ENCODE measurements around the gene PYCARD.

Gene PYCARD

DNA sequence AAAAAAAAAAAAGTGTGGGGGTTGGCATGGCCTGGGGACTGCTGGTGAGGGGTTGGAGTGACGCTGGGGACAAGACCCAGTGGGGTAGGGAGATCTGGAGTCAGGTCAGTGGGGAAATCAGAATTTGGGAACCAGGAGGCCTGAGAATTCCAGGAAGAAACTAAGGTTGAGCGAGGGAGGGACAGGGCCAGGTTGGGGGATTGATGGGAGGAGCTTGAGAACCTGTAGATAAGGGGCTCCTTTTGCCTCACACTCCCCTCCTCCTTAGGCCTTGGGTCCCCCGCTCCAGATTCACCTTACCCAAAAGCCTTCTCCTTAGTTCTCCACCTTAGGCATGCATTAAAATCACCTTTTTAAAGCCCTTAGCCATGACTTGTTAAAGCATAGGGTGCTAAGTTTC, 22.6 kb upstream of the PYCARD start:
- no peak for ATAC-seq

DNA sequence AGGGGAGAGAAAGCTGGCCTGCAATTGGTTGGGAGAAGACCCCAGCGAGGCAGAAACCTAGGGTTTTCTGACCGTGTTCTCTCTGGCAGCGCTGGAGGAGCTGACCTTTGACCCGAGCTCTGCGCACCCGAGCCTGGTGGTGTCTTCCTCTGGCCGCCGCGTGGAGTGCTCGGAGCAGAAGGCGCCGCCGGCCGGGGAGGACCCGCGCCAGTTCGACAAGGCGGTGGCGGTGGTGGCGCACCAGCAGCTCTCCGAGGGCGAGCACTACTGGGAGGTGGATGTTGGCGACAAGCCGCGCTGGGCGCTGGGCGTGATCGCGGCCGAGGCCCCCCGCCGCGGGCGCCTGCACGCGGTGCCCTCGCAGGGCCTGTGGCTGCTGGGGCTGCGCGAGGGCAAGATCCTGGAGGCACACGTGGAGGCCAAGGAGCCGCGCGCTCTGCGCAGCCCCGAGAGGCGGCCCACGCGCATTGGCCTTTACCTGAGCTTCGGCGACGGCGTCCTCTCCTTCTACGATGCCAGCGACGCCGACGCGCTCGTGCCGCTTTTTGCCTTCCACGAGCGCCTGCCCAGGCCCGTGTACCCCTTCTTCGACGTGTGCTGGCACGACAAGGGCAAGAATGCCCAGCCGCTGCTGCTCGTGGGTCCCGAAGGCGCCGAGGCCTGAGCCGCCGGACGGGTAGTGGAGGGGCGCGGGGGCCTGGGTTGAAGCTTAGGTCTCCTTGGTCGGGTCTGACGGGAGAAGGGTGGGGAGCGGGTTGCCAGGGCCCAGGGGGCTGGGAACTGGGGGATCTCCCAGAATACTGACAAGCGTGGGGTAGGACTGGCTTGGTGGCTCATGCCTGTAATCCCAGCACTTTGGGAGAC, 21.8 kb upstream of the PYCARD start:
- no peak for TF ChIP-seq TCF4 (CRISPR knock-in tag; IDR thresholded peaks at IDR 0.05; ENCODE audit: borderline replicate concordance)
- TF ChIP-seq SNAI2 (CRISPR knock-in tag; IDR thresholded peaks at IDR 0.05): no peak
- no peak for TF ChIP-seq ESRRG (CRISPR knock-in tag; IDR thresholded peaks at IDR 0.05)
- no peak for TF ChIP-seq TOX (CRISPR knock-in tag; IDR thresholded peaks at IDR 0.05; ENCODE audit: borderline replicate concordance)
- ATAC-seq: no peak

More for the DNA sequence above, 22.6 kb upstream of the PYCARD start:
- no peak for TF ChIP-seq BACH2 (CRISPR knock-in tag; IDR thresholded peaks at IDR 0.05; ENCODE audit: borderline replicate concordance)
- TF ChIP-seq ZNF565 (CRISPR knock-in tag; conservative IDR thresholded peaks at IDR 0.05; ENCODE audit: low read depth): no peak
- TF ChIP-seq, protein P1, sequence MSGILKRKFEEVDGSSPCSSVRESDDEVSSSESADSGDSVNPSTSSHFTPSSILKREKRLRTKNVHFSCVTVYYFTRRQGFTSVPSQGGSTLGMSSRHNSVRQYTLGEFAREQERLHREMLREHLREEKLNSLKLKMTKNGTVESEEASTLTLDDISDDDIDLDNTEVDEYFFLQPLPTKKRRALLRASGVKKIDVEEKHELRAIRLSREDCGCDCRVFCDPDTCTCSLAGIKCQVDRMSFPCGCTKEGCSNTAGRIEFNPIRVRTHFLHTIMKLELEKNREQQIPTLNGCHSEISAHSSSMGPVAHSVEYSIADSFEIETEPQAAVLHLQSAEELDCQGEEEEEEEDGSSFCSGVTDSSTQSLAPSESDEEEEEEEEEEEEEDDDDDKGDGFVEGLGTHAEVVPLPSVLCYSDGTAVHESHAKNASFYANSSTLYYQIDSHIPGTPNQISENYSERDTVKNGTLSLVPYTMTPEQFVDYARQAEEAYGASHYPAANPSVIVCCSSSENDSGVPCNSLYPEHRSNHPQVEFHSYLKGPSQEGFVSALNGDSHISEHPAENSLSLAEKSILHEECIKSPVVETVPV (CRISPR knock-in tag; IDR thresholded peaks at IDR 0.05): no peak
- TF ChIP-seq ESRRG (CRISPR knock-in tag; IDR thresholded peaks at IDR 0.05): no peak
- TF ChIP-seq, protein P2, sequence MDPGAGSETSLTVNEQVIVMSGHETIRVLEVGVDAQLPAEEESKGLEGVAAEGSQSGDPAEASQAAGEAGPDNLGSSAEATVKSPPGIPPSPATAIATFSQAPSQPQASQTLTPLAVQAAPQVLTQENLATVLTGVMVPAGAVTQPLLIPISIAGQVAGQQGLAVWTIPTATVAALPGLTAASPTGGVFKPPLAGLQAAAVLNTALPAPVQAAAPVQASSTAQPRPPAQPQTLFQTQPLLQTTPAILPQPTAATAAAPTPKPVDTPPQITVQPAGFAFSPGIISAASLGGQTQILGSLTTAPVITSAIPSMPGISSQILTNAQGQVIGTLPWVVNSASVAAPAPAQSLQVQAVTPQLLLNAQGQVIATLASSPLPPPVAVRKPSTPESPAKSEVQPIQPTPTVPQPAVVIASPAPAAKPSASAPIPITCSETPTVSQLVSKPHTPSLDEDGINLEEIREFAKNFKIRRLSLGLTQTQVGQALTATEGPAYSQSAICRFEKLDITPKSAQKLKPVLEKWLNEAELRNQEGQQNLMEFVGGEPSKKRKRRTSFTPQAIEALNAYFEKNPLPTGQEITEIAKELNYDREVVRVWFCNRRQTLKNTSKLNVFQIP (CRISPR knock-in tag; IDR thresholded peaks at IDR 0.05; ENCODE audit: borderline replicate concordance, low read depth): no peak
- TF ChIP-seq, protein P3, sequence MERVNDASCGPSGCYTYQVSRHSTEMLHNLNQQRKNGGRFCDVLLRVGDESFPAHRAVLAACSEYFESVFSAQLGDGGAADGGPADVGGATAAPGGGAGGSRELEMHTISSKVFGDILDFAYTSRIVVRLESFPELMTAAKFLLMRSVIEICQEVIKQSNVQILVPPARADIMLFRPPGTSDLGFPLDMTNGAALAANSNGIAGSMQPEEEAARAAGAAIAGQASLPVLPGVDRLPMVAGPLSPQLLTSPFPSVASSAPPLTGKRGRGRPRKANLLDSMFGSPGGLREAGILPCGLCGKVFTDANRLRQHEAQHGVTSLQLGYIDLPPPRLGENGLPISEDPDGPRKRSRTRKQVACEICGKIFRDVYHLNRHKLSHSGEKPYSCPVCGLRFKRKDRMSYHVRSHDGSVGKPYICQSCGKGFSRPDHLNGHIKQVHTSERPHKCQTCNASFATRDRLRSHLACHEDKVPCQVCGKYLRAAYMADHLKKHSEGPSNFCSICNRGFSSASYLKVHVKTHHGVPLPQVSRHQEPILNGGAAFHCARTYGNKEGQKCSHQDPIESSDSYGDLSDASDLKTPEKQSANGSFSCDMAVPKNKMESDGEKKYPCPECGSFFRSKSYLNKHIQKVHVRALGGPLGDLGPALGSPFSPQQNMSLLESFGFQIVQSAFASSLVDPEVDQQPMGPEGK (CRISPR knock-in tag; IDR thresholded peaks at IDR 0.05; ENCODE audit: borderline replicate concordance): no peak
- TF ChIP-seq ZC3H10 (CRISPR knock-in tag; IDR thresholded peaks at IDR 0.05): no peak
- TF ChIP-seq TCF4 (CRISPR knock-in tag; IDR thresholded peaks at IDR 0.05; ENCODE audit: borderline replicate concordance): no peak
- TF ChIP-seq RARB (CRISPR knock-in tag; IDR thresholded peaks at IDR 0.05): no peak
- no peak for TF ChIP-seq CSDC2 (CRISPR knock-in tag; IDR thresholded peaks at IDR 0.05)
- no peak for TF ChIP-seq ZFP30 (CRISPR knock-in tag; IDR thresholded peaks at IDR 0.05)
- TF ChIP-seq ZNF8 (CRISPR knock-in tag; IDR thresholded peaks at IDR 0.05): no peak
- no peak for TF ChIP-seq GLIS3 (CRISPR knock-in tag; IDR thresholded peaks at IDR 0.05)
- TF ChIP-seq SNAI2 (CRISPR knock-in tag; IDR thresholded peaks at IDR 0.05): no peak
- no peak for TF ChIP-seq ZFP3 (CRISPR knock-in tag; IDR thresholded peaks at IDR 0.05)
- TF ChIP-seq ISL1 (CRISPR knock-in tag; IDR thresholded peaks at IDR 0.05): no peak
- no peak for TF ChIP-seq PPARA (CRISPR knock-in tag; IDR thresholded peaks at IDR 0.05; ENCODE audit: borderline replicate concordance)
- TF ChIP-seq ZNF70 (CRISPR knock-in tag; IDR thresholded peaks at IDR 0.05): no peak
- no peak for TF ChIP-seq ARNTL (CRISPR knock-in tag; IDR thresholded peaks at IDR 0.05; ENCODE audit: borderline replicate concordance, low read depth)

DNA sequence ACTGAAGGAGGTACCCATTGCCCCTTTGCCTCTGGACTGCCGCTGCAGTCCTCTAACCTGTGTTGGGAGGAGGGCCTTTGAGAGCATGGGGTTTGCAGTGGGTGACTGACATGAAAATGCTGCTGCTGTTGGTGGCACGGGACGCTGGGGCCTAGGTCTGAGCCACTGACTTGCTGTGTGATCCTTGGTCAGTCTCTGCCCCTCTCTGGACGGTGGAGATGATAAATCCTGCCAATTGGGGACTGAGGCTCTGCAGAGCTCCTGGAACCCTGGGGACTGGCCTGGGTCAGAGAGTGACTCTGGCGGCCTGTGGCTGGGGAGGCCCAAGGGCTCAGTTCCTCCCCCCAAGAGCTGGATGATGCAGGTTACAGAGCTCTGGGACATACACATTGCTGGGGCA, 20.5 kb upstream of the PYCARD start:
- no peak for ATAC-seq
- TF ChIP-seq, protein P3 (CRISPR knock-in tag; IDR thresholded peaks at IDR 0.05; ENCODE audit: borderline replicate concordance): no peak
- TF ChIP-seq ZNF565 (CRISPR knock-in tag; conservative IDR thresholded peaks at IDR 0.05; ENCODE audit: low read depth): no peak
- TF ChIP-seq CSDC2 (CRISPR knock-in tag; IDR thresholded peaks at IDR 0.05): no peak
- no peak for TF ChIP-seq BACH2 (CRISPR knock-in tag; IDR thresholded peaks at IDR 0.05; ENCODE audit: borderline replicate concordance)
- TF ChIP-seq RARB (CRISPR knock-in tag; IDR thresholded peaks at IDR 0.05): no peak
- no peak for TF ChIP-seq ARNTL (CRISPR knock-in tag; IDR thresholded peaks at IDR 0.05; ENCODE audit: borderline replicate concordance, low read depth)
- no peak for TF ChIP-seq SNAI2 (CRISPR knock-in tag; IDR thresholded peaks at IDR 0.05)
- no peak for TF ChIP-seq OSR1 (CRISPR knock-in tag; IDR thresholded peaks at IDR 0.05)
- TF ChIP-seq, protein P1 (CRISPR knock-in tag; IDR thresholded peaks at IDR 0.05): no peak
- TF ChIP-seq, protein P2 (CRISPR knock-in tag; IDR thresholded peaks at IDR 0.05; ENCODE audit: borderline replicate concordance, low read depth): no peak
- TF ChIP-seq, protein P4, sequence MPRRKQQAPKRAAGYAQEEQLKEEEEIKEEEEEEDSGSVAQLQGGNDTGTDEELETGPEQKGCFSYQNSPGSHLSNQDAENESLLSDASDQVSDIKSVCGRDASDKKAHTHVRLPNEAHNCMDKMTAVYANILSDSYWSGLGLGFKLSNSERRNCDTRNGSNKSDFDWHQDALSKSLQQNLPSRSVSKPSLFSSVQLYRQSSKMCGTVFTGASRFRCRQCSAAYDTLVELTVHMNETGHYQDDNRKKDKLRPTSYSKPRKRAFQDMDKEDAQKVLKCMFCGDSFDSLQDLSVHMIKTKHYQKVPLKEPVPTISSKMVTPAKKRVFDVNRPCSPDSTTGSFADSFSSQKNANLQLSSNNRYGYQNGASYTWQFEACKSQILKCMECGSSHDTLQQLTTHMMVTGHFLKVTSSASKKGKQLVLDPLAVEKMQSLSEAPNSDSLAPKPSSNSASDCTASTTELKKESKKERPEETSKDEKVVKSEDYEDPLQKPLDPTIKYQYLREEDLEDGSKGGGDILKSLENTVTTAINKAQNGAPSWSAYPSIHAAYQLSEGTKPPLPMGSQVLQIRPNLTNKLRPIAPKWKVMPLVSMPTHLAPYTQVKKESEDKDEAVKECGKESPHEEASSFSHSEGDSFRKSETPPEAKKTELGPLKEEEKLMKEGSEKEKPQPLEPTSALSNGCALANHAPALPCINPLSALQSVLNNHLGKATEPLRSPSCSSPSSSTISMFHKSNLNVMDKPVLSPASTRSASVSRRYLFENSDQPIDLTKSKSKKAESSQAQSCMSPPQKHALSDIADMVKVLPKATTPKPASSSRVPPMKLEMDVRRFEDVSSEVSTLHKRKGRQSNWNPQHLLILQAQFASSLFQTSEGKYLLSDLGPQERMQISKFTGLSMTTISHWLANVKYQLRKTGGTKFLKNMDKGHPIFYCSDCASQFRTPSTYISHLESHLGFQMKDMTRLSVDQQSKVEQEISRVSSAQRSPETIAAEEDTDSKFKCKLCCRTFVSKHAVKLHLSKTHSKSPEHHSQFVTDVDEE (CRISPR knock-in tag; IDR thresholded peaks at IDR 0.05): no peak
- TF ChIP-seq ZFP3 (CRISPR knock-in tag; IDR thresholded peaks at IDR 0.05): no peak
- TF ChIP-seq ZNF8 (CRISPR knock-in tag; IDR thresholded peaks at IDR 0.05): no peak
- no peak for TF ChIP-seq ESRRG (CRISPR knock-in tag; IDR thresholded peaks at IDR 0.05)
- TF ChIP-seq GLIS3 (CRISPR knock-in tag; IDR thresholded peaks at IDR 0.05): no peak
- no peak for TF ChIP-seq ZFP30 (CRISPR knock-in tag; IDR thresholded peaks at IDR 0.05)
